AG09319 (cell line): ENCODE data around the gene C9orf50.

ENCODE experiments used
- DNase-seq: peaks from one replicate; pipeline ENCODE4 v3.0.0-alpha.2; 2010; ENCODE audit warnings: low read depth; ENCODE audit errors: extremely low read depth
- TF ChIP-seq, protein P1 (sequence below): IDR thresholded peaks from 2 replicates; pipeline ENCODE4 v1.5.1; 2011; ENCODE audit warnings: low read depth, mild to moderate bottlenecking, inconsistent platforms, low read length, moderate library complexity

The C9orf50 gene

DNA sequence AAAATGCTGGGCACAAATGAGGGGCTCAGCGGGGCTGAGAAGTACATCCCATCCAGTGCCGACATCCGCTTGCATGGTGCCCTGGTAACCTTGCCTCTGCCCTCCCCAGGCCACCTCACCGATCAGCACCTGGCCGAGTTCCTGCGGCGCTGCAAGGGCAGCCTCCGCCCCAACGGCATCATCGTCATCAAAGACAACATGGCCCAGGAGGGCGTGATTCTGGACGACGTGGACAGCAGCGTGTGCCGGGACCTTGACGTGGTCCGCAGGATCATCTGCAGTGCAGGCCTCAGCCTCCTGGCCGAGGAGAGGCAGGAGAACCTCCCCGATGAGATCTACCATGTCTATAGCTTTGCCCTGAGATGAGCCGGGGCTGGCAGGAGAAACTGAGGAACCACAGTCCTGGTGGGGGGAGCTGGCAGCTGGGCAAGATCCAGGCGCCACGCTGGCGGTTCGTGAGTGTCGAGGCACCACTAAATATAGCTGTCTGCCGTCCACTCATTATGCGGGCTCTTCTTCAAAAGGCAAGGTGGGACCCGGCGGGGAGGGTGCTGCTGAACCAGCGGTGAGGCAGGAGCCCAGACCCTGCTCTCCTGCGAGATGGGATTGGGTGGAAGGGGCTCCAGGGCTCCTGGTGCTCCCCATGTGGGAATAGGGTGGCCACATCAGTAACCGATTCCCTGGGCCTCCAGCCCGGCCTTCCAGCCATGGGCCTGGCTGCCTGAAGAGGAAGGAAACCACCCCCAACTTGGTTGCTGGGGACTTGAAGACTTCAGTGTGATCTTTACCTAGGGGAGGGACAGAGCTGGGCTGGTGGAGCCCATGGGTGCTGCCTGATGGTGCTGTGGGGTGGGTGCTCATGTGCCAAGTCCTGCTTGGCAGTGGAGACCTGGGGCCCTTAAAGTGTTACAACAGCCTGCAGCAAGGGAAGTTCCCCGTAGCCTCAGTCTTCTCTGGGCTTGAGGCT lies 14.5 kb upstream of the C9orf50 start:
- TF ChIP-seq, protein P1, sequence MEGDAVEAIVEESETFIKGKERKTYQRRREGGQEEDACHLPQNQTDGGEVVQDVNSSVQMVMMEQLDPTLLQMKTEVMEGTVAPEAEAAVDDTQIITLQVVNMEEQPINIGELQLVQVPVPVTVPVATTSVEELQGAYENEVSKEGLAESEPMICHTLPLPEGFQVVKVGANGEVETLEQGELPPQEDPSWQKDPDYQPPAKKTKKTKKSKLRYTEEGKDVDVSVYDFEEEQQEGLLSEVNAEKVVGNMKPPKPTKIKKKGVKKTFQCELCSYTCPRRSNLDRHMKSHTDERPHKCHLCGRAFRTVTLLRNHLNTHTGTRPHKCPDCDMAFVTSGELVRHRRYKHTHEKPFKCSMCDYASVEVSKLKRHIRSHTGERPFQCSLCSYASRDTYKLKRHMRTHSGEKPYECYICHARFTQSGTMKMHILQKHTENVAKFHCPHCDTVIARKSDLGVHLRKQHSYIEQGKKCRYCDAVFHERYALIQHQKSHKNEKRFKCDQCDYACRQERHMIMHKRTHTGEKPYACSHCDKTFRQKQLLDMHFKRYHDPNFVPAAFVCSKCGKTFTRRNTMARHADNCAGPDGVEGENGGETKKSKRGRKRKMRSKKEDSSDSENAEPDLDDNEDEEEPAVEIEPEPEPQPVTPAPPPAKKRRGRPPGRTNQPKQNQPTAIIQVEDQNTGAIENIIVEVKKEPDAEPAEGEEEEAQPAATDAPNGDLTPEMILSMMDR, result no peak
- DNase-seq, result no peak

DNA sequence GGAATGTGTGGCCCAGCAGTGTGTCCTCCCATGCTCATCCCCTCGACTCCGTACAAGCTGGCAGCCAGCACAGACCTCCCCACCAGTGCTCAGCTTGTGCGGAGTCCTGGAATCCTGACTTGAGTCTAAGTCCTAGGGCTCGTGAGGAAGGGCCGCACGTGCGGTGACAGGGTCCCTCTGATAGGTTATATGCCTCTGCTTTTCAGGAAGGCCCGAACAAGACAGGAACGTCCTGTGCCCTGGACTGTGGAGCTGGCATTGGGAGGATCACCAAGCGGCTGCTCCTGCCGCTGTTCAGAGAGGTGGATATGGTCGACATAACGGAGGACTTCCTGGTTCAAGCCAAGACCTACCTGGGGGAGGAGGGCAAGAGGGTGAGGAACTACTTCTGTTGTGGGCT lies 12.9 kb upstream of the C9orf50 start:
- TF ChIP-seq, protein P1, result no peak

DNA sequence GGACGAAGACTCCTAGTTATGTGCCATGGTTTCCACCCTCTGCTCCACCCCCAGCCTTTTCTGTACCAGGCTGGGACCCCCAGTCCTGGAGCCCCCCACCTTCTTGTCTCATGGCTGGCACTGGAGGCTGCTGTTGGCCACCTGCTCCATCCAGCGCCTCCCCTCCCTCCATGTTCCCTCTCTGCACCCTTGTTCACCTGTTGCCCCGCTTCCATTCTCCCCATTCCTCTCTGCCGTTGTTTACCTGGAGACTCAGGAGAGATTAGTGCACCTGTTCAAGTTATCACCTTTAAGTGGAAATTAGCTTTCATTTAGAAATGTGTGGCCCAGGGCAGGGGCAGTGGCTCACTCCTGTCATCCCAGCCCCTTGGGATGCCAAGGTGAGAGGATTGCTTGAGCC lies 12.3 kb upstream of the C9orf50 start:
- DNase-seq, result no peak
- TF ChIP-seq, protein P1, result no peak

More for the DNA sequence above, 12.9 kb upstream of the C9orf50 start:
- DNase-seq, result no peak

DNA sequence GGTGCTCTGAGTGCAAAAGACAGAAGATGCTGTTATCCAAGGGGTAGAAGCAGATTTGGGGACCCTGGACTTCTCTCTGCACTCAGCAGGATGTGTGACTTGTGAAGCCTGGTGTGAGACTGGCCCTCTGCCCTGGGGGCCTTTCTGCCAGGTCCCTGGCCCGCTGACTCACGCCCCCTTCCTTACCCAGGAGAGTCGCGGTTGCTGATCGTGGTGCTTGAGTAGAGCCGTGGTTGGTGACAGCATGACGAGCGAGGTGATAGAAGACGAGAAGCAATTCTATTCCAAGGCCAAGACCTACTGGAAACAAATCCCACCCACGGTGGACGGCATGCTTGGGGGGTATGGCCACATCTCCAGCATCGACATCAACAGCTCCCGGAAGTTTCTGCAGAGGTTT lies 11.6 kb upstream of the C9orf50 start:
- DNase-seq, result no peak
- TF ChIP-seq, protein P1, result no peak

DNA sequence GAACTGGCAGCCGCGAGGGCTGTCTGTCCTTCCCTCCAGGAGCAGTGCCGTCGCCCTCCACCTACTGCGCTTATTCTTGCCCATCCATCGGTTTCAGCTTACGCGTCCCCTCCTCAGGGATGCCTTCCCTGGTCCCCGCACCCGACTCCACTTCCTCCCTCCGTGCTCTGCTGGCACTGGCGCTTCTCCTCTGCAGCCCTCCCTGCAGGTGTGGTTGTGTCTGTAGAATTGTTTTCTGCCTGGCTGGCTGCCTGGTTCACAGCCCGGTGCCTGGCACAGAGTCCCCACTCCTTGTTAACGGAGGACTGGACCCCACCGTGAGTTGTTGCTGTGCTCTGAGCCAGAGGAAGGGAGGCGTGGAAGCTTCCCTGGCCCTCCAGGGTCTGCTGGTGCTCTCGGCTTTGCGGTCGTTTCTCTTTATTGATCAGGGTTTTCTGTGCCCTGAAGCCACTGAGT lies 10.8 kb upstream of the C9orf50 start:
- TF ChIP-seq, protein P1, result no peak

DNA sequence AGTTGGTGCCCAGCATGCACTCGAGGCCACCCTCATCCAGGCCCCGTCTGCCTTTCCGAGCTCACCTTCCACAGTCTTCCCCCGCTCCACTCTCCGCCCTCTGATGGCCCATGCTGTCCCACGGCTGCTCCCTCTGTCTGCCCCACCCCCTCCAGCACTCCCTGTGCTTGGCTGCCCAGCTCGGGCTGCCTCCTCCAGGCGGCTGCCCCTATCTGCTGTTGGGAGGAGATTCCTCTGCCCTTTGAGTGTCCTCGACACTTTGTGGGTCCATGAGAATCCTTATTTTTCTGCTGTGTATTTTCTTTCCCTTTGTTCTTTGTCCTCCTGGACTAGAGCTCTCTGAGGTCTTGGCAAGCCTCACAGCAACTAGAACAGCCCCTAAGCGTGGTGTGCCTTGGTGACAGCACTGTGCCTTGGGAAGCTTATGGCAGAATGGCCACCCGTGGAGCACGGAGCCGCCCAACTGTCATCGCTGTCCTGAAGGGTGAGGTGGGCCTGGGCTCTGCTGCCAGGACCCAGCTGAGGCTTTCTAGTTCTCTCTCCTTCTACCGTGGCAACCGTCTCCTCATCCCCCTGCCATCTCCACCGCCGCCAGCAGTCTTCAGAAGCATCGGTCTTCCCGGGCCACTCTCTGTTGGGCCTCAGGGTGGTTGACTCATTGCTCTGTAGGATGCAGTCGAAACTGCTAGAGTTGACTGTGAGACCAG lies 10.2 kb upstream of the C9orf50 start:
- no peak for DNase-seq

More for the DNA sequence above, 10.8 kb upstream of the C9orf50 start:
- no peak for DNase-seq

More for the DNA sequence above, 10.2 kb upstream of the C9orf50 start:
- TF ChIP-seq, protein P1, result no peak
